Stimulated activated CD4-positive, alpha-beta T cell treated with anti-CD3 and anti-CD28 coated beads, Interleukin-4, amount 100 ng/mL, for 1 hour (primary cell): ENCODE data around the gene ACTN4.

Source experiments
- DNase-seq: peaks from one replicate; pipeline ENCODE4 v3.0.0-alpha.2; 2020

ACTN4 gene

GRCh38 chr19:38774181-38774950, 126.9 kb downstream of the ACTN4 start:
- no peak for DNase-seq

- DNase-seq: no peak
These were observed 131.3 kb downstream of the ACTN4 start for GRCh38 chr19:38778733-38779132.

DNA sequence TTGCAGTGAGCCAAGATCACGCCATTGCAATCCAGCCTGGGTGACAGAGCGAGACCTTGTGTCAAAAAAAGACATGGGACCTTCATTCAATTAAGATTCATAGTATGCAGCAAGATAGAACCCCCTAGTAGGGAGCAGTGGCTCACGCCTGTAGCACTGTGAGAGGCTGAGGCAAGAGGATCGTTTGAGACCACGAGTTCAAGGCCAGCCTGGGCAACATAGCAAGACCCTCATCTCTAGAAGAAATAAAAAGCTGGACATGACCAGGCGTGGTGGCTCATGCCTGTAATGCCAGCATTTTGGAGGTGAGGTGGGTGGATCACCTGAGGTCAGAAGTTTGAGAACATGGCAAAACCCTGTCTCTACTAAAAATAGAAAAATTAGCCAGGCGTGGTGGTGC, 133.0 kb downstream of the ACTN4 start:
- no peak for DNase-seq

DNA sequence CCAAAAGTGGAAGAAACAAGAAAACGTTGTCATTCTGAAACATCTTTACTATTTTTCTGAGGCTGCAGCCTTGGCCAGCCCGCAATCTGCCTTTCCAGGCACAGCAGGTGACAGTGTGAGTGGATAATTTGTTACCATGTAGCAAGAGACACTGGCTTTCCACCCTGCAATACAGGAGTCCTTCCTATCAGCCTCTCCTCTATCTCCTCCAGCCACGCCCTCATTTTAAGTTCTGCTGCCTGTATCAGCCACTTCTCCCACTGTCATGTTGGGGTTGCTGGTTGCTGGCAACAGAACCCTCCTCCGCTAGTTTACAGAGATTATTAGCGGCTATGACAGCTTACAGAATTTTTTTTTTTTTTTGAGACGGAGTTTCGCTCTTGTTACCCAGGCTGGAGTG, 133.6 kb downstream of the ACTN4 start:
- no peak for DNase-seq
